CD4-positive, alpha-beta T cell (primary cell): ENCODE data around the gene ARHGEF10L. TPM values are rescaled to one million over a fixed set of nuclear protein-coding genes. Genes with fewer than 3 reads are reported as not detected.

Experiments used
- ATAC-seq: fragments of 200-7000 bp; cut with Tn5 transposase; one replicate; pipeline ENCODE4 v1.10.0; 2022; ENCODE audit warnings: mild to moderate bottlenecking; ENCODE audit not compliant: poor library complexity
- CTCF ChIA-PET: fragments of 350-600 bp; sonication (Branson Sonifier 250); formaldehyde crosslinking; loops from one replicate; lab custom pipeline; 2021; ENCODE audit warnings: antibody characterized with exemption, inconsistent platforms; lab: Charles Lee
- POLR2A ChIA-PET: fragments of 350-600 bp; sonication (Branson Sonifier 250); formaldehyde crosslinking; loops from one replicate; lab custom pipeline; 2021; ENCODE audit warnings: antibody characterized with exemption, inconsistent platforms; lab: Charles Lee
- DNase-seq, 14 experiments: peaks; one replicate each; pipeline ENCODE4 v3.0.0-alpha.2; 2013 to 2020; ENCODE audit warnings: mixed read lengths in 2 of 14
- H3K27ac ChIP-seq, 2 donors: one replicate each; pipeline versions ENCODE4 v1.5.1 to v1.7.0; 2013; ENCODE audit warnings: low read length in 2 of 2, low read depth in 1 of 2, mild to moderate bottlenecking in 1 of 2
- H3K27me3 ChIP-seq, 2 experiments: 1 replicate in 1 of 2; 2 replicates in 1 of 2; pipeline versions ENCODE4 v1.6.1 to v1.7.0; 2013; ENCODE audit warnings: low read length in 2 of 2, control low read depth in 1 of 2, mild to moderate bottlenecking in 1 of 2, moderate library complexity in 1 of 2; ENCODE audit not compliant: insufficient read depth in 2 of 2, control insufficient read depth in 1 of 2
- H3K36me3 ChIP-seq: one replicate; pipeline ENCODE4 v1.6.1; 2013; ENCODE audit warnings: low read length, control low read depth; ENCODE audit not compliant: insufficient read depth
- H3K4me1 ChIP-seq: one replicate; pipeline ENCODE4 v1.6.1; 2013; ENCODE audit warnings: low read length, control low read depth; ENCODE audit not compliant: insufficient read depth
- H3K4me3 ChIP-seq: one replicate; pipeline ENCODE4 v1.5.1; 2013; ENCODE audit warnings: mild to moderate bottlenecking, low read length, moderate library complexity
- H3K9me3 ChIP-seq, 2 experiments: 1 replicate in 1 of 2; 2 replicates in 1 of 2; pipeline versions ENCODE4 v1.6.1 to v1.7.0; 2013; ENCODE audit warnings: low read length in 2 of 2, mild to moderate bottlenecking in 2 of 2, control low read depth in 1 of 2, moderate library complexity in 1 of 2; ENCODE audit not compliant: control insufficient read depth in 1 of 2, insufficient read depth in 1 of 2
- H3K27ac Mint-ChIP-seq: one replicate; pipeline ENCODE4 v1.8.0; 2020; ENCODE audit warnings: mixed read lengths
- H3K27me3 Mint-ChIP-seq: one replicate; pipeline ENCODE4 v1.8.0; 2021; ENCODE audit warnings: mixed read lengths
- H3K36me3 Mint-ChIP-seq: one replicate; pipeline ENCODE4 v1.8.0; 2021; ENCODE audit warnings: low read depth, mixed read lengths
- H3K4me1 Mint-ChIP-seq: one replicate; pipeline ENCODE4 v1.8.0; 2021; ENCODE audit warnings: low read depth, mixed read lengths
- H3K4me3 Mint-ChIP-seq: one replicate; pipeline ENCODE4 v1.8.0; 2020; ENCODE audit warnings: mild to moderate bottlenecking, mixed read lengths
- H3K9me3 Mint-ChIP-seq: one replicate; pipeline ENCODE4 v1.8.0; 2020; ENCODE audit warnings: mixed read lengths
- intact Hi-C, 2 experiments: fragments of 100-400 bp; cut with DNase I in 1 of 2; cut with micrococcal nuclease in 1 of 2; formaldehyde crosslinking; loops; one replicate each; pipeline versions ENCODE4 v1.15.1 to v1.9.0; 2023 to 2025; cut with DNase I, micrococcal nuclease
- total RNA-seq, 174 experiments: library from RNA in 2 of 174; stranded (reverse) in 2 of 174; gene quantifications; one replicate each; pipeline ENCODE4 v1.2.3 and lab custom pipeline; 2021 to 2026
- TF ChIP-seq, protein P1 (sequence below): fragments of 200-600 bp; IDR thresholded peaks from one replicate; pipeline ENCODE4 v1.8.0; 2022; ENCODE audit warnings: antibody characterized with exemption, mild to moderate bottlenecking

ARHGEF10L gene
- total RNA-seq, 2 experiments from 2014 or later, result 0.11 to 0.22 TPM

GRCh38 chr1:17579951-17580939 is 40.7 kb downstream of the ARHGEF10L start:
- H3K4me3 Mint-ChIP-seq, result no peak overlapping the region
- CTCF ChIA-PET, result no interaction called here

GRCh38 chr1:17581389-17582123 is 42.1 kb downstream of the ARHGEF10L start:
- H3K4me3 ChIP-seq, result no peak overlapping the region
- no peak overlapping the region for H3K4me3 Mint-ChIP-seq
- intact Hi-C loops, result no loop called here
- peaks cover 0 to 2% of the 10 kb centered on the region in 2 experiments for H3K27me3 ChIP-seq
- no peak overlapping the region for H3K27ac Mint-ChIP-seq
- H3K36me3 Mint-ChIP-seq, result no peaks in the 10 kb centered on the region
- H3K27ac ChIP-seq, result no peak overlapping the region
- TF ChIP-seq, protein P1, sequence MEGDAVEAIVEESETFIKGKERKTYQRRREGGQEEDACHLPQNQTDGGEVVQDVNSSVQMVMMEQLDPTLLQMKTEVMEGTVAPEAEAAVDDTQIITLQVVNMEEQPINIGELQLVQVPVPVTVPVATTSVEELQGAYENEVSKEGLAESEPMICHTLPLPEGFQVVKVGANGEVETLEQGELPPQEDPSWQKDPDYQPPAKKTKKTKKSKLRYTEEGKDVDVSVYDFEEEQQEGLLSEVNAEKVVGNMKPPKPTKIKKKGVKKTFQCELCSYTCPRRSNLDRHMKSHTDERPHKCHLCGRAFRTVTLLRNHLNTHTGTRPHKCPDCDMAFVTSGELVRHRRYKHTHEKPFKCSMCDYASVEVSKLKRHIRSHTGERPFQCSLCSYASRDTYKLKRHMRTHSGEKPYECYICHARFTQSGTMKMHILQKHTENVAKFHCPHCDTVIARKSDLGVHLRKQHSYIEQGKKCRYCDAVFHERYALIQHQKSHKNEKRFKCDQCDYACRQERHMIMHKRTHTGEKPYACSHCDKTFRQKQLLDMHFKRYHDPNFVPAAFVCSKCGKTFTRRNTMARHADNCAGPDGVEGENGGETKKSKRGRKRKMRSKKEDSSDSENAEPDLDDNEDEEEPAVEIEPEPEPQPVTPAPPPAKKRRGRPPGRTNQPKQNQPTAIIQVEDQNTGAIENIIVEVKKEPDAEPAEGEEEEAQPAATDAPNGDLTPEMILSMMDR, result no peak
- no peaks in the 10 kb centered on the region for H3K36me3 ChIP-seq
- H3K9me3 ChIP-seq, result no peaks in the 10 kb centered on the region
- H3K9me3 Mint-ChIP-seq, result no peaks in the 10 kb centered on the region
- peak; percentile 21 for ATAC-seq
- H3K4me1 Mint-ChIP-seq, result no peaks in the 10 kb centered on the region
- H3K27me3 Mint-ChIP-seq, result no peaks in the 10 kb centered on the region
- ChIA-PET CTCF (no interaction called here), POLR2A (no interaction called here)
- H3K4me1 ChIP-seq, result peaks cover 3% of the 10 kb centered on the region
- DNase-seq, result no peak

More at GRCh38 chr1:17579951-17580939, 40.7 kb downstream of the ARHGEF10L start:
- POLR2A ChIA-PET, result no interaction called here
- H3K27ac ChIP-seq, result no peak overlapping the region
- intact Hi-C loops, result no loop called here
- H3K4me3 ChIP-seq, result no peak overlapping the region
- no peaks in the 10 kb centered on the region for H3K9me3 ChIP-seq
- H3K4me1 Mint-ChIP-seq, result no peaks in the 10 kb centered on the region
- no peaks in the 10 kb centered on the region for H3K36me3 ChIP-seq
- no peaks in the 10 kb centered on the region for H3K27me3 Mint-ChIP-seq
- peaks cover 0 to 2% of the 10 kb centered on the region in 2 experiments for H3K27me3 ChIP-seq
- no peaks in the 10 kb centered on the region for H3K9me3 Mint-ChIP-seq
- ATAC-seq (no peak), DNase-seq (no peak)
- H3K27ac Mint-ChIP-seq, result no peak overlapping the region
- TF ChIP-seq, protein P1, result no peak
- no peaks in the 10 kb centered on the region for H3K36me3 Mint-ChIP-seq
- peaks cover 3% of the 10 kb centered on the region for H3K4me1 ChIP-seq

DNA sequence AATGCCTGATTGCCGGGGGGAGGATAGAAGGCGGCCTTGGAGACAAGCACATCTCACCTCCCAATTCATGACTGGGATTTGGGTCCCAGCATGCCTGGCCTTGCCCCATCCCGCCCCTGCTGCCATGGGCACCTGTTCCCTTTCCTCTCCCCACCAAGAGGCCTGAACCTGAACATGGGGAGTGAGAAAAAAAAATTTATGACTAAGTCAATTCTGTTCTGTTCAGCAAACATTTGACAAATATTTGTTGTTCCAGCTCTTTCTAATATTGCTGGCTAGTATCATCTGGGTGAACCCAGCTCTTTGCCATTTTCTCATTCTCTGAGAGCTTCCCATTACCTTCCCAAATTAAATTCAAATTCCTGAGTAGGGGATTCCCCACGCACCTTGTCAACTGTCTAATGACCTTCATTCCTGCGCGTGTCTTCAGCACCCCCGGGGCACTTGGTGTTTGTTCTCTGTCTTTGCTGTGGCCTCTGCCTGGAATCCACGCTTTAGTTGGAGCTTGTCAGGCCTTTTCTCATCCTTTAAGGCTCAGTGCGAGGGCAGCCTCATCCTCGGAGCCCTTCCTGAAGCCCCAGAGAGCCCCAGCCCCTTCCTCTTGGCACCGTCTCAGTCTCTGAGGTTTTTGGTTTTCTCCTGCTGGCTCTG is 42.8 kb downstream of the ARHGEF10L start:
- intact Hi-C loops, result no loop called here
- H3K4me3 ChIP-seq, result no peak overlapping the region
- no peak overlapping the region for H3K27ac ChIP-seq
- H3K36me3 Mint-ChIP-seq, result no peaks in the 10 kb centered on the region
- TF ChIP-seq, protein P1, result no peak
- no peak overlapping the region for H3K4me3 Mint-ChIP-seq
- no peaks in the 10 kb centered on the region for H3K9me3 Mint-ChIP-seq
- H3K27ac Mint-ChIP-seq, result no peak overlapping the region
- H3K36me3 ChIP-seq, result no peaks in the 10 kb centered on the region
- H3K4me1 Mint-ChIP-seq, result no peaks in the 10 kb centered on the region
- H3K27me3 ChIP-seq, result peaks cover 0 to 2% of the 10 kb centered on the region in 2 experiments
- ATAC-seq, result no peak
- no peak for DNase-seq
- POLR2A ChIA-PET, result no interaction called here
- H3K9me3 ChIP-seq, result no peaks in the 10 kb centered on the region
- peaks cover 3% of the 10 kb centered on the region for H3K4me1 ChIP-seq
- CTCF ChIA-PET, result no interaction called here
- H3K27me3 Mint-ChIP-seq, result no peaks in the 10 kb centered on the region
